GM19023 (cell line): ENCODE data around the gene ARHGAP15.
A peak's percentile ranks its signal among the peaks of the same experiment; 100 is the strongest.

Source experiments
- ATAC-seq: cut with Tn5 transposase; IDR thresholded peaks from one replicate; pipeline ENCODE4 v1.9.1; 2021; ENCODE audit warnings: mild to moderate bottlenecking, moderate library complexity; ENCODE audit not compliant: unreplicated experiment

ARHGAP15 gene

DNA sequence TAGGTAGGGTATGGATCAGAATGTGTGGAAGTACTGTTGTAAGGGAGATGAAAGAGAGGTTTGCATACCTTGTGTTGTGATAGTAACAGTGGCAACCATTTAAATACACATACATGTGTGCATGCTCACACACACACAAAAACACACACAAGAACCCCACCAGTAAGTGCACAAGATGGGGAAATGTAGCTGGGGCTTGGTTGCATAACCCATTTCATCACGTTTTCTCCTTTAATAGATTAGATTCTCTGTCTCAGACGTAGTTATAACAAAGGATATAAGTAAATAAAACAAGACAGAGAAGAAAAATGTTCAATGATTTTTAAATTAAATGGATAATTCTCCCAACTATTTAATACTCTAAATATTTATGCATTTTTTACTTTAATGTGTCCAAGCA, 13.4 kb downstream of the ARHGAP15 start:
- no peak for ATAC-seq

DNA sequence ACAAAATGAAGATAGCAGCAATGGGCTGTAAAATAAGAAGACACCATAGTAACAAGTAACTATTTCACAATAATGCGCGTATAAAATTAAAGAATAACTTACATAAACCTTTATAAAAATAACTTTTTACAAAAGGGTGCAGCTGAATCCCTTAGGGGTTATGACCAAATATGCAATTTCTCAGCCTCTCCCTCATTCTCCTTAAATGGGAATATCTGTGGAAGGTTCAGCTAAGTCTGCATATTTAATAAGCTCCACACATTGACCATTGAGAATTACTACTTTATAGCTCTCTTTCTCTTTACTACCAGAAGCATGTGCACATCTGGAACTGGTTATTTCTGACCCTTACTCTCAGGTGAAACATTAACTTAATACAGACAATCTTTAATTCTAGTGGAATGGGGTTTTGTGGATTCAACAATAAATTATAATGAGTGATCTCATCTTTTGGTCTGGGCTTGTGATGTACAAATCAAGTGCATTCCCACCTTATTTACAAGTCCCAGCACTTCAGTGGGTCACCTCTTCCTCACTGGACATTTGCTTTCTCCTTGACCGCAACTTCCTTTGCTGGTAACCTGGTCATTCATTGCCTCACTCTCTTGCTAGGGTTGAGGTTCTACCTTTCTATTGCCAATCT, 15.7 kb downstream of the ARHGAP15 start:
- no peak for ATAC-seq

DNA sequence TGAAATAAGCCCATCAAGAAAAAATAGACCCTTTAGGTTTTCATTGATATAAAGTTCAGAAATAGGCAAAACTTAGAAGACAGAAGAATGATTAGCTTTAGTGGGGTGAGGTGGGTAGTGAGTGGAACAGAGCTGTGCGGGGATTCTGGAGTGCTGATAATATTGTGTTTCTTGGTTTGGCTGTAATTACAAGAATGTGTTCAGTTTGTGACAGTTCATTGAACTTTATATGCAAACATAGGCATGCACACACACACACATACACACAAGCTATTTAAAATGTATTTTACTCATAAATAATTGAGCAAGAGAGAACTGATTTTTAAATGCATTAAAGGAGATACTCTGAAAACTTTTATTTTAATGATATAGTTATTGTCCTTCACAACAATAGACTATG, 17.1 kb downstream of the ARHGAP15 start:
- ATAC-seq, result no peak

DNA sequence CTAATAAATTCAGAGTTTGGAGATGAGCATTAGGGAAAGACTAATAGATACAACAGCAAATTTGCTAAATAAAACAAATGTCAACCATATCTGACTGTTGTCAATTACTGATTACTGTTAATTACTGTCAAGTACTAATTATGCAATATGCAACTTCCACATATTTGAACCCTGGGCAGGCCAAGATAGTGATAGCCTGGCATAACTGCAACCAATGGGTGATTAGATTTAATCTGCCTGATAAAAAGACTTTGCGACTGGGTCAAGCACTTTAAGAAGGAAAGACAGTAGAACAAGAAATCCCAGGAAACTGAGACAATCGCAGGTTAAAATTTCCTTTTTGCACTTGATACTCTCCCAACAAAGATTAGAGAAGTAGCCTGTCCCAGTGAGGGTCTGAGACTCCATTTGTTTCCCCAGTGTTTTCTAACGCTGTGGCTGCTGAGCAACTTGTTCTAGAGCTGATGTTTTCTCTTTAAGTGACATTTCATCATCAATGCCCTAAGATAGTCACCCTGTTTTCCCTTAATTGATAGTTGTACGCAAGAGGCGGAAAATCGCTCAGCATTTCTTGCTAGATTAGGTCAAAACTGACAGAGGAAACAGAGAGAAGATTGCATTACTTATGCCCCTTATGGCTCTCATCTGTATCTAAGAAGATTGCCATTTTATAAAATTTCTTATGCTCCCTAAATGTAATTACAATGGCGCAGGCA, 17.8 kb downstream of the ARHGAP15 start:
- ATAC-seq, result no peak

DNA sequence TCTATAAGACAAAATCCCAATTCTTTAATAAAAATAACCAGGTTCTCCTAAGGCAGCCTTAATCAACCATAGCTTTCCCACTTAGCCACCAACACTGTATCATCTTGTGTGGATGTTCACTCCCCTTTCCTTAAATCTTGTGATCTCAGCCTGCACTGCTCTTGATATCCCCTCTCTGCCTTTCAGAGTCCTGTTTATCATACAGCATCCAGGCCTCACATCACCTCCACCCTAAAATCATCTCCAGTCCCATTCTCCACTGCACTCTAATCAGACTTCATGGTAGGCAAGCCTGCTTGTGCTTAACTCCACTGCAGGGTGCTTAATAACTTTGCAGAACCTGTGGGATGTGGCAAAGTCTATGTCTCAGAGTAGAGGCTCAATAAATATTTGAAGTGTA, 18.8 kb downstream of the ARHGAP15 start:
- ATAC-seq, result no peak

DNA sequence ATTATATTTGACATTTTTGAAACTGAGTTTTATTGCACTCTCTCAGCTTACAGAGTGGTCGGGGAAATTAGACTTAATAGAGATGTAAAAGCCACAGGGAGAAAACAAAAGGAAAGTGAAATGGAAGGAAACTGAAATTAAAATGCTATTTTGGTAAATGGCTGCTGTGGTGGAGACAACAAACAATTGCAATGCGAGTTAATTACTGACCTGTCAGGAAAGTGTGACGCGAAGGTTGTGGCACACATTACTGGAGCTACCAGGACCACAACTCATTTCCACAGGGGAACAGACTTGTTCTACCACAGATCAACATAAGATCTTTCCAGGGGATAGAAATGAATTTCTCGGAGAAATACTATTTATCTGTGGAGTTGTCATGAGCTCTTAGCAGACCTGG, 19.5 kb downstream of the ARHGAP15 start:
- peak; percentile 57 for ATAC-seq

DNA sequence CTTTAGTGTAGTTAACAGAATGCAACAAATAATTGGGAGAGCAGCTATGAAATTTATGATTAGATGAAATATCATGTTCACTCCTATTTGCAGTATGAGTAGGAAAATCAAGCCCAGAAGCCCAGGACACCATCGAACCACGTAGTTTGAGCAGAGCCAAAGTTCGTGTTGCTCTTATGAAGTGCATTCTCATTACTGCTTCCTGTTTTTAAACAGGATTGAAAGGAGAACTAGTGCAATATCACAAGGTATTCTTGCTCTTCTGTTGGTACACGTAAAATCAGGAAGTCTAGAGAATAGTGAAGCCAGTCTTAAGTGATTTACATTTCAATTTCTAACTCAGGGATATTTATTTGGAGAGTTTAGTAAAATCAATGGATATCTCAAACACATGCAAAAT, 21.1 kb downstream of the ARHGAP15 start:
- peak; percentile 60 for ATAC-seq

DNA sequence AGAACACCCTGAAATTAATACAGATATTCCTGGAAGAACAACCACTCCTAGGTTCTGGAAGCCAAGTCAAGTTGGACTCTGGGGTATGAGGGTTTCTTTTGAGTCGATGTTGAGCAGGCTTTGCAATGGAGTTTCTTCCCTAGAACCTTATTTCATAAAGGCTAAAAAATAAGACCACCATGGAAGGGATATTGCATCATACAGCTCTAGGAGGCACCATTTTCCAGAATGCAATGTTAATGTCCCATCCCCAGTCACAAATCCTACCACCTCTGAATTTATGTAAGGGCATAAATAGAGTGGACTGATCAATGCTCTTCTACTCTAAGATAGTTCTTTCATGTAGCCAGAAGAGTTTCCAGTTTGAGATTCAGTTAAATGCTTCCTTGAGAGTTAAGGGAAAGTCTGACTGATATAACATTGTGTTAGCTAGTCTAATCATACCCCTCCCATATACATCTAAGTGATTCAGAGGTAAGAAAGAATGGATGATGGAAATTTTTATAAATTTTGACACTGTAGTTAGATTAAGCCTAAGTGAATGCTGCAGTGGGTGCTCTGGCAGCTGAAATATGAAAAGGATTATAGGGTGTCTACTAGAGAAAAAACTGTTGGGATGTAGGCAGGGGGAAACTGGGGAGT, 22.0 kb downstream of the ARHGAP15 start:
- no peak for ATAC-seq

DNA sequence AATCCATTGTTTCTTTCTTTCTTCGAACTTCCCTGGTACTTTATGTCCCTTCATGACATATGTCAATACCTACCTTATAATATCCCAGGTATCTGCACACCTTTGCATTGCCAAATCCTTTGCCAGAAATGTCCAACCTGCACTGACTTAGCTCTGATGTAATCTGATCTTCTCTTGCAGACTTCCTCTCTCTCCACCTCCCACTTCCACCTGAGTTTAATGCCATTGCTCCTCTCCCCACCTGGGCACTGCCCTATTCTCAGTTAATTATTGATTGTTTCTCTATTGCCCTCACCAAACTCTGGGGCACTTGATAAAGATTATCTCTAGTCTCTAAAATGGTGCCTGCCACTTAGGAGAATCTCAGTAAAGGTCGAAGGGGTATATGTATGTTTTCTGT, 23.0 kb downstream of the ARHGAP15 start:
- ATAC-seq, result no peak

DNA sequence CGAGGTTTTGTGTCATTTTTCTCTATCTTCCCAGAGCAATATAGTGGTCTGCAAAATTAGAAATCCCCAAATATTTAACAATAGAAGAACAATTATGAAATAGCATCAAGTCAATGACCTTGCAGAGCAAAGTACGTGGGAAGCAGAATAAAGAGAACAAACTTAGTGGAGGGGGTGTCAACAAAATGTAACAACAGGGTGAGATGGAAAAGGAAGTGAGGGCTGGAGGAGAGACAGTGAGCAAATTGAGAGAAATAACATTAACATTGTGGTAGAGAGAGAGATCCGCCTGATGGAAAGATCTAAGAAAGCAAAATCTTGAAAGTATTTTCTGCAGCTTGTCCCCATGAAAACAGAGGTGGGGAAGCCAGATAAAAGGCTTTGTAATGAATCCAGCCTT, 23.4 kb downstream of the ARHGAP15 start:
- no peak for ATAC-seq

DNA sequence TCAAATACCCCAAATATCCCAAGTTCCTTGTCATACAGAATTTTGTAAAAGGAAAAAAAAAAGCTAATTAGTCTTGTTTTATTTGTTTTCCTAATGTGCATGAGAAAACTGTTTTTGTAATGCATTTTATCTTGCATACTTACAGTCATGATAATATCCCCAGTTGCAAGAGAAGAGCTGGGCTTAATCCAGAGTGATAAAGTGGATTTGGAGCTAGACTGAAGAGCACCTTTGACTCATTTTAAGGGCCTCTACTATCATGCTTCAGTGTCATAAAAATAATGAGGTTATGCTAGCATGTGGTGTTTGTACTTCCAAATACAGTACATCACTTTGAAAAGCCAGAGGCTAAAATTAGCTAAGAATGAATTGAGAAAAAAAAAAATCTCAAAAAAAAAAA, 26.4 kb downstream of the ARHGAP15 start:
- ATAC-seq, result no peak

DNA sequence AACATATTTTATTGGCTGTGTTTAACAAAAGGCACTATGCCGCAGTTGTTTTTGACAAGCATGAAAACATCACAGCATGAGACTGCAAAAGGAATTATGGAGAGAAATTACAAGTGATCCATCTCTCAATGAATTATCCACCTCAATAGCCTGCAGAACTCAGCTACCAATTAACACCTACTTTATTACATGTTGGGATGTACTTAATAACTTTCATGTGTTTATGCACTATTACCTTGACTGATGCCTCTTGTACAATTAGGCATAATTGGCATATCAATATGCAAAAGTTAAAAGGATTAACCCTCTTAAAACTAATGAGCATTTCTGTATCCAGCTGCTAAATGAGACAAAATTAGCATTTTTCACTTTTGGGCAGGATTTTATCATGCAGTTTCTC, 27.8 kb downstream of the ARHGAP15 start:
- ATAC-seq, result no peak

DNA sequence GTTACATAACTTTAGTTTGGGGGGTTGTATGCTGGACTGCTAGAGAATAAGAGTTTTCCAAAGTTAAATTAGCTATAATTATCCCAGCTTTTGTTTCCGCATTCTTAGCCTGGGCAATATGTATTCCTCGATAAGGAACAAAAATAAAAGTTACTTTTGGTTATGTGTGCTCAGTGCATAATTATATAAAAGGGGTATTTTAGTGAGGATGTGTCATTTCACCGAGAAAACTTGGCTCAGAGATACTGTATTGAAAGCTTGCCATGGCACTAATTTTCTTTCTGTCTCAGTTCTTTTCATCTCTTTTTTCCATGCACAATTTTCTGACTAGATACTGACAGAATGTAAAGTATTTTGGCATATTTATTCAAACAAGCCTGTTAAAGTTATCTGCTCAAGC, 28.2 kb downstream of the ARHGAP15 start:
- ATAC-seq, result no peak

DNA sequence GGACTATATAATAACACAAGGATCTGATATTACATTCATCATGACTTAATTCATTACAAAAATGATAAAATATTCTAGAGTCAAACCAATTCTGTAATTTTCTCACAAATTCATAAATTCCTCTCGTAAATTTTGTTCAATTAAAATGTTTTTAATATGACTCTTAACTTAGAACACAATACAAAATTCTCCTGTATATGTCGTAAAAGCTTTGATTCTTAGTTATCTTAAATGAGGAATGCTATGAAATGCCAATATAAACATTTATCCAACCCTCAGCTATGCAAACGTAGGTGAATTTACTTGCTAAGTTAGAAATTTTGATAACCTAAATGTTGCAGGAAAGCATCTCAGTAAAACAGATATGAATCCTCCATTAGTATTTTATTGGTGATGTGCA, 28.9 kb downstream of the ARHGAP15 start:
- ATAC-seq, result no peak

DNA sequence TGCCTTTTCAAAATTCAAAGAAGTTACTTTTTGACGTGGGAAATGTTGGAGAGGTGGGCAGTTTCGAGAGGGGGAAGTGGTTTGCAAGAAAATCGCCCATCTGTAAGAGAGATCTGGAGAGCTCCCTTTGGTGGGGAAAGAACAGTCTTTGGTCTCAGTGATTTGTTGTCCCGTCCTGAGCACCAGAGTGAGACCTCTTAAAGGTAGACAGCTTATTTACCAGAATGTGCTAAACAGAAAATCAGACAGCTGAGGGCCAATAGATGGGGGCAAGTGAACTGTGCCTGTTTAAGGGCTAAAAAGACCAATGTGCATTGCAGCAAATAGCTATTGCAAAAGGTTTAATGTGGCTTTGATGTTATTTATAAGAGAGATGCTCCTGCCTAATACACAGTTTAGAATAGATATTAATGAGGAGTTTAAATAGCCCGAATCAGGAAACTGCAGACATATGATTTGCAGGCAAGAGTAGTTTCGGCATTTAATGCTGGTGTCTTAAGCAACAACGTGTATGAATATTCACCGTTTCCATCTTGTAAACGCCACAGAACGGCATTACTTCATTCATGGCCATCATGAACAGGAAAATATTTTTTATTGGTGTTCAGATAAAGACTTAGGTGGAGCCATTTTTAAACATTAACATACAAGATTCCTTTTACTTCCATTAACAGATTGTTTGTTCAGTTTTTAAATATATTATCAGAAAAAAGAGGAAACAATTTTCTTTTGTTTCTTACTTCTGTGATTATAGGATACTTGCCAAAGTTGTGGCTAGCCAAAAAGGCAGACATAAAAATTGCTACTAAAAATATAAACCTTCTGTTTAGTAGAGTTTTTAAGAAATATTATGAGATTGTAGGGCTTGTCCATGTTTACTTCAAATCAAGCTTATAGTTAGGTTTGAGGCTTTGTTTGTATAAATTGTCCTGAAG, 29.6 kb downstream of the ARHGAP15 start:
- ATAC-seq, result no peak

DNA sequence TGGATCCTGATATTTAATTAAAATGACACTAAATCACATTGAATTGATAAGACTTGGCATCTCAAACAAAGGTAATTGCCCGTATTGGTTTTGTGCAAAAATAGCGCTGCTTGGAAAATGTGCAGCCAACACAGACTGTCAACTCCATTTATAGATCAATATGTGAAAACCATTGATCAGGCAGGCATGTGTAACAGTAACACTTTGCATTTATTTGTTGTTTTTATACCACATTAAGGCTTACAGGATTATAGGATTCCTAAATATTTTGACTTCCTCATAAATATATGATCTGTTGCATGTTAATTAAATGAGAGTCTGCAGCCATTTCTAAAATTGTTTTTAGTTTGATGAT, 30.2 kb downstream of the ARHGAP15 start:
- ATAC-seq, result no peak

DNA sequence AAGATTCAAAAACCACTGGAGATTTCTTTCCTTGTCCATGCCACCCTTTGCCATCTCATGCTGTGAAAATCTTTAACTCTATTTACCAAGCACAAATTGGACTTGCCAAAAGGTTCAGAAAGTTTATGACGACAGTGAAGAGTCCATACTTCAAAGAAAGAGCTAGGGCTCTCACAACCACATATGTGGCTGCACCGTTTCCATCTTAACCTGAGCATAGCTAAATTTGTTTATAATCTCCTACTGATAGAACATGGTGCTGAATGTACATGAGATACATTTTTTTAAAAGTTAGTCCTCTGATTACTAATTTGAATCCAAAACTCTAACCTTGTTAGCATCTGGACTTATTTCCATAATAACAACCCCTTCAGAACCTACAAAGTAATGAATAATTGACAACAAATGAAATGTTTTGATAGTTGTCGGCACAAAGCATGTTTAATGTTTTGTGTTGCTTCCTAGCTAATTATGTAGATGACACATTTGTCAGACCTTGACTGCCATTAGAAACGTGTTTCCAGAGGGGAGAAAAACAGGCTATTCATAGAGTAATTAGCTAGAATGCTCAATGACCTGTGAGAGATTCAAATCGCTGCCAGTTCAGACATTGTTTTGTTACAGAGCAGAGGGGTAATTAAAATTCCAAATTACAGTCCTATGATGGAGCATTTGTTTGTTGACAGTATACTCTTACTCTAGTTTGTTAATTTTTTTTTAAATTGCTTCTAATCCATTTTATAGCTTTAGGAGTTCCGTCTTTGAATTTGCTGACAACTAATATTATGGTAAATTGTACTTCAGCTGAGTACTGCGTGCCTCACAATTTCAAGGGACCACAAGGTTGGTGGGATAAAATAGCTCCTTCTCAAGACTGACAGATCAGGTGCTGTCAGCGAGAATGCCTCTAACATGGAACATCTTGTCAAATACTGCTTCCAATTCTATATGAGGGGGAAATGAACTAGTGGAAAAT, 31.8 kb downstream of the ARHGAP15 start:
- ATAC-seq, result no peak

DNA sequence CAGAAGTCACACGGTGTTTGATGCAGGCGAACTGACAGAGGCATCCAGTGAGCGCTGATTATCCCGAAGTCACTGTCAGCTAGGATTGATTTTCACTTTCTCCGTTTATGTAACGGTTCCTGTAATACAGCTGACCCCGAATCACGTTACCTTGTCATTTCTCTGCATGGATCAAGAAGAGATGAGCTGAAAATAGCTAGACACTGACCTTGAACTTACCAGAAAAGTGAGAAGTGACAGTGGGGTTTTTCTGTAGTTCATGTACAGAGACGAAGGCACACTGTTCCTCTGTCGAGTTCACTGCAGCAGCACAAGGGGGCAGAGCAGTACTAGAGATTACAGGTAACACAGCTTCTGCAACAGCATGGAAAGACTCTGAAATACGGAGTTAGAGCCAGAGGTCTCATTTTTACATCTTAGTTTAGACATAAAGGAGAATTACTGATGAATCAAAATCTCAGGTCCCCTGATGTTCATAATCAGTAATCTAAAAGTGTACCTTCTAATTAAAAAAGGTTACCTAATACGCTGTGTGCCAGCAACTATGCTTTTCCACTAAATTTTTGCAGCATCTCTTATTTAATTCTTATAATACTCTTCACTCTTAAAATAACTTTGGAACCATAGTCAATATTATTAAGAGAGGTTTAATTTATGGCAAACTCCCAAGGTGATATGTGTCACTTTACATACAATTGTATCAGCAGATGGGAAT, 33.1 kb downstream of the ARHGAP15 start:
- ATAC-seq, result peak; percentile 78

DNA sequence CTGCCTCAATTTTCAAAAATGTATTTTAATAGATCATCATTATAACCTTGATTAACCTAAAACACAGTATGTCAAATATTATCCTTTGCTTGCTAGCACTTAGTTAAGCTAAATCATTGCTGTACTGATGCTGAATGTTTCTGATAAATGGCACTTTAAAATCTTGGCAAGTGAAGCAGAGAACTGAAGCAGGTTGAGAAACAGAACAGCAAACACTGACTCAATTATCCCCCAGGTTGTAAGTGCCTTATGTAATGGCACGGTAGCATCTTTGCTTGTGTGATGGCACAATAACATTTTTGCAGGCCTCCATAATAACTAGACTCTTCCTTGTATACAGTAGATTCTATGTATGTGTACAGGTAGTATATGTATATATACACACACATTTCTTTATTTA, 33.8 kb downstream of the ARHGAP15 start:
- no peak for ATAC-seq

DNA sequence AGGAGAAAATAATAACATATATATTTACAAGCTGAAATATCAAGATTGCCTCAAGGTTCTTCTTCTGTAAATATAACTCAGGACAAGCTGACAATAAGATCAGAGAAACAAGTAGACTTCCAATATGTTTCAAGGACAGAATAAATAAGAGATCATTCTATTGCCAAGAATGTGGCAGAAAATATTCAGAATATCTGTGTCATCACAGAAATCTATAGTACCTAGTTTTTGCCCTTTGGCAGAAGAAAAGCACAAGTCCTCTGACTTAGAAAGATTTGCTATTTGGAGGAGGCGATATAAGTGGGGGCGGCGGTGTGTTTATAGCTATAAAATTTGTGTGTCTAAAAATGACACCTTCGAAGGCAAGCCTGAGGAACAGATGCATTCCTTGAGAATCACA, 34.3 kb downstream of the ARHGAP15 start:
- no peak for ATAC-seq
